Tibial nerve (tissue), 4 donors: ENCODE data around the gene NME7. TPM values are rescaled to one million over a fixed set of nuclear protein-coding genes. Genes with fewer than 3 reads are reported as not detected.

Experiments
- DNase-seq, 2 donors: peaks; one replicate each; pipeline ENCODE4 v3.0.0-alpha.2; 2019; ENCODE audit warnings: low spot score in 2 of 2
- H3K27ac ChIP-seq, 4 donors: fragments of 200-600 bp; sonication (generic) in 3 of 4; one replicate each; pipeline ENCODE4 v1.5.1; 2017 to 2019; ENCODE audit warnings: mild to moderate bottlenecking in 1 of 4
- H3K27me3 ChIP-seq, 2 donors: fragments of 200-600 bp; sonication (generic) in 1 of 2; one replicate each; pipeline versions ENCODE4 v1.5.1 to v1.6.0; 2017 to 2019
- H3K36me3 ChIP-seq, 3 donors: fragments of 200-600 bp; sonication (generic); one replicate each; pipeline ENCODE4 v1.5.1; 2018 to 2019
- H3K4me1 ChIP-seq, 4 donors: fragments of 200-600 bp; sonication (generic) in 3 of 4; one replicate each; pipeline ENCODE4 v1.5.1; 2017 to 2019
- H3K4me3 ChIP-seq, 4 donors: fragments of 200-600 bp; sonication (generic) in 3 of 4; one replicate each; pipeline ENCODE4 v1.5.1; 2017 to 2019; ENCODE audit warnings: mild to moderate bottlenecking in 1 of 4, moderate library complexity in 1 of 4
- H3K9me3 ChIP-seq, 4 donors: fragments of 200-600 bp; sonication (generic) in 3 of 4; one replicate each; pipeline ENCODE4 v1.5.1; 2017 to 2019
- EP300 ChIP-seq, 2 donors: sonication (generic); formaldehyde crosslinking; IDR thresholded peaks; one replicate each; pipeline ENCODE4 v1.6.1; 2017; ENCODE audit warnings: antibody characterized with exemption in 2 of 2, mild to moderate bottlenecking in 1 of 2
- POLR2A ChIP-seq, 2 donors: fragments of 450-650 bp; IDR thresholded peaks; one replicate each; pipeline ENCODE4 v1.6.1; 2017; ENCODE audit warnings: antibody characterized with exemption in 2 of 2, mild to moderate bottlenecking in 2 of 2, moderate library complexity in 2 of 2
- WGBS, 2 donors: methylation state at CpG; one replicate each; pipeline ENCODE4 v1.1.5; 2018; 5-methylcytosine and 5-hydroxymethylcytosine counted together
- total RNA-seq, 4 donors: library from RNA; depleted of rRNA; stranded (reverse); fragments of >200 nt; gene quantifications; one replicate each; pipeline ENCODE4 v1.1.0, GENCODE V29; 2016
- TF ChIP-seq, protein P1 (sequence below), 5 experiments: fragments of 200-600 bp in 3 of 5; fragments of 450-650 bp in 2 of 5; sonication (generic) in 3 of 5; IDR thresholded peaks; one replicate each; pipeline ENCODE4 v1.5.1; 2016 to 2019; ENCODE audit warnings: antibody characterized with exemption in 5 of 5, mild to moderate bottlenecking in 3 of 5, moderate library complexity in 2 of 5

The NME7 gene
- total RNA-seq, 4 donors from 2014 or later = 8.2 to 26.2 (median 17.5) TPM

- no peak overlapping the region for H3K27ac ChIP-seq
Measured at GRCh38 chr1:169200319-169200718, 167.3 kb downstream of the NME7 start.

GRCh38 chr1:169196581-169196980 is 171.0 kb downstream of the NME7 start:
- Histone ChIP-seq H3K36me3 (no peaks in the 10 kb centered on the region), H3K9me3 (peaks cover 0 to 4% (median 0%) of the 10 kb centered on the region in 4 donors), H3K27ac (no peak overlapping the region), H3K27me3 (no peaks in the 10 kb centered on the region), H3K4me1 (peaks cover 0 to 2% (median 0%) of the 10 kb centered on the region in 4 donors), H3K4me3 (no peak overlapping the region)
- DNase-seq = no peak
- TF ChIP-seq POLR2A (IDR thresholded peaks at IDR 0.05) (no peak), EP300 (IDR thresholded peaks at IDR 0.05) (no peak)
- TF ChIP-seq, protein P1, sequence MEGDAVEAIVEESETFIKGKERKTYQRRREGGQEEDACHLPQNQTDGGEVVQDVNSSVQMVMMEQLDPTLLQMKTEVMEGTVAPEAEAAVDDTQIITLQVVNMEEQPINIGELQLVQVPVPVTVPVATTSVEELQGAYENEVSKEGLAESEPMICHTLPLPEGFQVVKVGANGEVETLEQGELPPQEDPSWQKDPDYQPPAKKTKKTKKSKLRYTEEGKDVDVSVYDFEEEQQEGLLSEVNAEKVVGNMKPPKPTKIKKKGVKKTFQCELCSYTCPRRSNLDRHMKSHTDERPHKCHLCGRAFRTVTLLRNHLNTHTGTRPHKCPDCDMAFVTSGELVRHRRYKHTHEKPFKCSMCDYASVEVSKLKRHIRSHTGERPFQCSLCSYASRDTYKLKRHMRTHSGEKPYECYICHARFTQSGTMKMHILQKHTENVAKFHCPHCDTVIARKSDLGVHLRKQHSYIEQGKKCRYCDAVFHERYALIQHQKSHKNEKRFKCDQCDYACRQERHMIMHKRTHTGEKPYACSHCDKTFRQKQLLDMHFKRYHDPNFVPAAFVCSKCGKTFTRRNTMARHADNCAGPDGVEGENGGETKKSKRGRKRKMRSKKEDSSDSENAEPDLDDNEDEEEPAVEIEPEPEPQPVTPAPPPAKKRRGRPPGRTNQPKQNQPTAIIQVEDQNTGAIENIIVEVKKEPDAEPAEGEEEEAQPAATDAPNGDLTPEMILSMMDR (IDR thresholded peaks at IDR 0.05) = no peak
- 75 to 85% methylated on average over 3 of the region's 3 CpGs for WGBS, 2 donors

More at GRCh38 chr1:169200319-169200718, 167.3 kb downstream of the NME7 start:
- Histone ChIP-seq H3K36me3 (no peaks in the 10 kb centered on the region), H3K4me1 (no peaks in the 10 kb centered on the region), H3K9me3 (peaks cover 0 to 4% (median 0%) of the 10 kb centered on the region in 4 donors), H3K4me3 (no peak overlapping the region), H3K27me3 (no peaks in the 10 kb centered on the region)
- TF ChIP-seq EP300 (IDR thresholded peaks at IDR 0.05) (no peak), POLR2A (IDR thresholded peaks at IDR 0.05) (no peak)
- TF ChIP-seq, protein P1 (IDR thresholded peaks at IDR 0.05) = no peak
- no peak for DNase-seq

GRCh38 chr1:169196161-169196560 is 171.4 kb downstream of the NME7 start:
- H3K9me3 ChIP-seq = peaks cover 0 to 4% (median 0%) of the 10 kb centered on the region in 4 donors
- H3K4me3 ChIP-seq = no peak overlapping the region
- H3K27me3 ChIP-seq = no peaks in the 10 kb centered on the region
- no peak overlapping the region for H3K27ac ChIP-seq
- no peak for DNase-seq
- TF ChIP-seq POLR2A (IDR thresholded peaks at IDR 0.05) = no peak
- TF ChIP-seq EP300 (IDR thresholded peaks at IDR 0.05) = no peak
- TF ChIP-seq, protein P1 (IDR thresholded peaks at IDR 0.05) = no peak
- peaks cover 0 to 2% (median 0%) of the 10 kb centered on the region in 4 donors for H3K4me1 ChIP-seq
- 89 to 90% methylated on average over 3 of the region's 3 CpGs for WGBS, 2 donors
- H3K36me3 ChIP-seq = no peaks in the 10 kb centered on the region

DNA sequence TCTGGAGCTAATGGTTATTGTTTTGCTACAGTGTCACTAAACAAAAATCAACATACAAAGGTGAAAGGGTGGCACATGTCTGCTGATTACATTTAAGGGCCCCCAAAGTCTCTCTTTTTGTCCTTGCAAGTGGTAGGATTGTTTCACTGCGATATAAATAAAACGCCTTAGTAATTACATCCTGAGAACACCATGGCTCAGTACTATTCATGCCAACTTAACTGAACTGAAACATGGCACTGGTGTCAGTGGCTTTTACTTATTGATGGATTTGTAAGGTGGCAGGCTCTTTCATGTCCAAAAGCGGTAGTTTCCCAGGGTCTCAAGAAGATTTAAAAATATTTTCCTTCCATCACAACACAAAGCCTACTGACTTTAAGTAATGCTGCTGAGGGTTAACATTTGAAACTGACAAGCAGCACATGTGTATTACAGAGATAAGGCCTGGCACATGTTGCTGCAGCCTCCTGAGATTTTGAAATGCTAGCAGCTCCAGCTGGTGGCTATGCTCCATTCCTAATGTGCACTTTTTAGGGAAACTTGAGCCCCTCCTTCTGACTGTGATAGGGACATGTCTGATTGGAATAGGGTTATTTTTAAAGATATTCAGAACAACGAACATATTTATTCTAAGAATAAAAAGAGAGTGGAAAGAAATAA is 174.3 kb downstream of the NME7 start:
- no peak for DNase-seq
- no peaks in the 10 kb centered on the region for H3K27me3 ChIP-seq

GRCh38 chr1:169186106-169186505 is 181.5 kb downstream of the NME7 start:
- H3K9me3 ChIP-seq = no peaks in the 10 kb centered on the region
- TF ChIP-seq, protein P1 (IDR thresholded peaks at IDR 0.05) = no peak
- no peak for TF ChIP-seq POLR2A (IDR thresholded peaks at IDR 0.05)
- no peak for TF ChIP-seq EP300 (IDR thresholded peaks at IDR 0.05)
- no peak overlapping the region for H3K27ac ChIP-seq
- WGBS, 2 donors = 45 to 59% methylated on average over 1 of the region's 1 CpG
- H3K4me1 ChIP-seq = no peaks in the 10 kb centered on the region
- H3K27me3 ChIP-seq = no peaks in the 10 kb centered on the region
- no peak for DNase-seq
- no peaks in the 10 kb centered on the region for H3K36me3 ChIP-seq
- H3K4me3 ChIP-seq = no peak overlapping the region

More for the DNA sequence above, 174.3 kb downstream of the NME7 start:
- Histone ChIP-seq H3K36me3 (no peaks in the 10 kb centered on the region), H3K4me3 (no peak overlapping the region), H3K27ac (no peak overlapping the region), H3K9me3 (peaks cover 0 to 4% (median 0%) of the 10 kb centered on the region in 4 donors), H3K4me1 (peaks cover 0 to 2% (median 0%) of the 10 kb centered on the region in 4 donors)
- 52 to 68% methylated on average over 4 of the region's 4 CpGs for WGBS, 2 donors
- TF ChIP-seq, protein P1 (IDR thresholded peaks at IDR 0.05) = no peak
- no peak for TF ChIP-seq EP300 (IDR thresholded peaks at IDR 0.05)
- TF ChIP-seq POLR2A (IDR thresholded peaks at IDR 0.05) = no peak
